PC-3 (cell line): ENCODE measurements around the gene ZNF354B. TPM values are rescaled to one million over a fixed set of nuclear protein-coding genes. Genes with fewer than 3 reads are reported as not detected.

Source experiments
- ATAC-seq: fragments of 200-7000 bp; cut with Tn5 transposase; 2 replicates; pipeline ENCODE4 v1.9.1; 2020; ENCODE audit warnings: mild to moderate bottlenecking, moderate library complexity
- BruUV-seq: library from RNA; stranded (reverse); fragments of 400-500 nt; replicated peaks from 2 replicates; lab custom pipeline; 2021; lab: Mats Ljungman, UMichigan
- CTCF ChIA-PET: fragments of 300-600 bp; sonication (Branson Sonifier 250); formaldehyde crosslinking; loops from one replicate; lab custom pipeline; 2022; ENCODE audit warnings: antibody characterized with exemption; lab: Charles Lee
- POLR2A ChIA-PET: fragments of 300-600 bp; sonication (Branson Sonifier 250); formaldehyde crosslinking; loops from one replicate; lab custom pipeline; 2022; ENCODE audit warnings: antibody characterized with exemption; ENCODE audit not compliant: unreplicated experiment; lab: Charles Lee
- DNase-seq: peaks from one replicate; pipeline ENCODE4 v3.0.0-alpha.2; 2015
- H2AFZ ChIP-seq: fragments of 300-600 bp; sonication (generic); 2 replicates; pipeline ENCODE4 v1.6.0; 2016; ENCODE audit warnings: antibody characterized with exemption, low read length
- H3F3A ChIP-seq: fragments of 300-600 bp; sonication (generic); one replicate; pipeline ENCODE4 v1.6.0; 2017; ENCODE audit warnings: antibody characterized with exemption, low read length, control low read depth, mild to moderate bottlenecking; ENCODE audit not compliant: unreplicated experiment
- H3K27ac ChIP-seq: fragments of 300-600 bp; sonication (generic); 2 replicates; pipeline ENCODE4 v1.5.1; 2016; ENCODE audit warnings: mild to moderate bottlenecking, low read length
- H3K27me3 ChIP-seq: fragments of 300-600 bp; sonication (generic); 2 replicates; pipeline ENCODE4 v1.6.1; 2016; ENCODE audit warnings: low read length, mixed read lengths
- H3K36me3 ChIP-seq: fragments of 300-600 bp; sonication (generic); 2 replicates; pipeline ENCODE4 v1.6.1; 2016; ENCODE audit warnings: low read depth, mixed run types, low read length, mixed read lengths
- H3K4me1 ChIP-seq: fragments of 300-600 bp; sonication (generic); 2 replicates; pipeline ENCODE4 v1.5.1; 2016; ENCODE audit warnings: low read length; ENCODE audit not compliant: insufficient read depth
- H3K4me2 ChIP-seq: fragments of 300-600 bp; sonication (generic); 2 replicates; pipeline ENCODE4 v1.6.0; 2016; ENCODE audit warnings: low read length
- H3K4me3 ChIP-seq: fragments of 300-600 bp; sonication (generic); 2 replicates; pipeline ENCODE4 v1.5.1; 2016; ENCODE audit warnings: mild to moderate bottlenecking, low read length, mixed read lengths
- H3K79me2 ChIP-seq: fragments of 300-600 bp; sonication (generic); 2 replicates; pipeline ENCODE4 v1.6.1; 2017; ENCODE audit warnings: low read length, mixed read lengths
- H3K9ac ChIP-seq: fragments of 300-600 bp; sonication (generic); 2 replicates; pipeline ENCODE4 v1.6.0; 2016; ENCODE audit warnings: mild to moderate bottlenecking, low read length
- H3K9me2 ChIP-seq: fragments of 300-600 bp; sonication (generic); replicated peaks from 2 replicates; pipeline ENCODE4 v1.6.1; 2016; ENCODE audit warnings: mixed run types, low read length, mixed read lengths
- H3K9me3 ChIP-seq: fragments of 300-600 bp; sonication (generic); 2 replicates; pipeline ENCODE4 v1.6.1; 2016; ENCODE audit warnings: low read length, mixed read lengths
- H4K20me1 ChIP-seq: fragments of 300-600 bp; sonication (generic); 2 replicates; pipeline ENCODE4 v1.6.1; 2016; ENCODE audit warnings: low read length, mixed read lengths
- CTCF ChIP-seq: fragments of 300-600 bp; sonication (generic); conservative IDR thresholded peaks from 2 replicates; pipeline ENCODE4 v1.5.1; 2017; ENCODE audit warnings: antibody characterized with exemption, low read depth, mild to moderate bottlenecking, low read length
- EZH2 ChIP-seq: fragments of 300-600 bp; sonication (generic); IDR thresholded peaks from one replicate; pipeline ENCODE4 v1.6.1; 2017; ENCODE audit warnings: antibody characterized with exemption, mild to moderate bottlenecking, low read length; ENCODE audit not compliant: unreplicated experiment
- EZH2phosphoT487 ChIP-seq: fragments of 300-600 bp; sonication (generic); IDR thresholded peaks from 2 replicates; pipeline ENCODE4 v1.6.1; 2018; ENCODE audit warnings: mild to moderate bottlenecking, antibody characterized with exemption, low read length, borderline replicate concordance
- intact Hi-C: fragments of 100-400 bp; cut with micrococcal nuclease; formaldehyde crosslinking; loops from 2 replicates; pipeline ENCODE4 v1.9.0; 2023
- total RNA-seq: library from RNA; depleted of rRNA; stranded (reverse); fragments of >200 nt; gene quantifications from 2 replicates; pipeline ENCODE4 v1.2.3, GENCODE V29; 2014; rRNA removed

Gene ZNF354B
- total RNA-seq, 1 experiment from 2014 or later, result 6.2 TPM

GRCh38 chr5:178902849-178903248, 43.1 kb downstream of the ZNF354B start:
- no peaks in the 10 kb centered on the region for H3K4me1 ChIP-seq
- H3K27me3 ChIP-seq, result no peaks in the 10 kb centered on the region
- BruUV-seq, result no TSS peak
- intact Hi-C loops, result no loop called here
- H2AFZ ChIP-seq, result no peak overlapping the region
- no peaks in the 10 kb centered on the region for H3K9me2 ChIP-seq
- no peak for TF ChIP-seq CTCF
- TF ChIP-seq EZH2, result no peak
- H4K20me1 ChIP-seq, result no peaks in the 10 kb centered on the region
- ATAC-seq (no peak), DNase-seq (no peak)
- H3K36me3 ChIP-seq, result peaks cover 7% of the 10 kb centered on the region; the same call in 1 of the 2 replicates
- ChIA-PET CTCF (no interaction called here), POLR2A (no interaction called here)
- no peak overlapping the region for H3K4me2 ChIP-seq
- no peaks in the 10 kb centered on the region for H3K79me2 ChIP-seq
- H3K9me3 ChIP-seq, result peaks cover 27% of the 10 kb centered on the region
- no peaks in the 10 kb centered on the region for H3F3A ChIP-seq
- no peak overlapping the region for H3K27ac ChIP-seq
- H3K9ac ChIP-seq, result no peak overlapping the region
- no peak overlapping the region for H3K4me3 ChIP-seq

- H4K20me1 ChIP-seq, result no peaks in the 10 kb centered on the region
- H3K4me3 ChIP-seq, result no peak overlapping the region; the same call in 1 of the 2 replicates
- no peaks in the 10 kb centered on the region for H3K4me1 ChIP-seq
- H3K27ac ChIP-seq, result no peak overlapping the region
- no peak overlapping the region for H3K9ac ChIP-seq
- H3K79me2 ChIP-seq, result no peaks in the 10 kb centered on the region
- POLR2A ChIA-PET, result no interaction called here
- no peak overlapping the region for H3K4me2 ChIP-seq
- TF ChIP-seq CTCF (no peak), EZH2phosphoT487 (no peak), EZH2 (no peak)
- BruUV-seq, result no TSS peak
- no peak overlapping the region for H2AFZ ChIP-seq
- peaks cover 57% of the 10 kb centered on the region for H3K9me3 ChIP-seq
- H3K36me3 ChIP-seq, result no peaks in the 10 kb centered on the region; the same call in 1 of the 2 replicates
- H3K27me3 ChIP-seq, result no peaks in the 10 kb centered on the region
- intact Hi-C loops, result no loop called here
- H3F3A ChIP-seq, result no peaks in the 10 kb centered on the region
- CTCF ChIA-PET, result no interaction called here
- no peak for DNase-seq
- ATAC-seq, result no peak
- H3K9me2 ChIP-seq, result no peaks in the 10 kb centered on the region
Measured at GRCh38 chr5:178931846-178932760, 72.3 kb downstream of the ZNF354B start.

Other genes starting within 250 kb of the ZNF354B start
- 11.3 and 23.8 TPM in 2 replicates for gene CLK4, start 232.9 kb upstream of the ZNF354B start, total RNA-seq
- gene ZNF354A, start 129.3 kb upstream of the ZNF354B start, total RNA-seq, result 16.8 and 29.4 TPM in 2 replicates
- 0.07 TPM in 1 of 2 replicates, not detected in the other for gene ZFP2, start 36.0 kb downstream of the ZNF354B start, total RNA-seq
- not detected in 2 replicates for gene ZNF454, start 81.2 kb downstream of the ZNF354B start, total RNA-seq
- gene GRM6, start 135.4 kb downstream of the ZNF354B start, total RNA-seq, result not detected in 2 replicates
- not detected in 2 replicates for gene ZNF879, start 163.9 kb downstream of the ZNF354B start, total RNA-seq
- gene ZNF354C, start 200.4 kb downstream of the ZNF354B start, total RNA-seq, result not detected in 2 replicates